ENCODE data around the gene PTPN1. TPM values are rescaled to one million over a fixed set of nuclear protein-coding genes. Genes with fewer than 3 reads are reported as not detected.

Gene PTPN1
- total and polyA plus RNA-seq, 2 of the 13 experiments (the other 11 are each of a cell fraction or from before 2014, with no cell fraction given), result 17.7 to 37.2 TPM

DNA sequence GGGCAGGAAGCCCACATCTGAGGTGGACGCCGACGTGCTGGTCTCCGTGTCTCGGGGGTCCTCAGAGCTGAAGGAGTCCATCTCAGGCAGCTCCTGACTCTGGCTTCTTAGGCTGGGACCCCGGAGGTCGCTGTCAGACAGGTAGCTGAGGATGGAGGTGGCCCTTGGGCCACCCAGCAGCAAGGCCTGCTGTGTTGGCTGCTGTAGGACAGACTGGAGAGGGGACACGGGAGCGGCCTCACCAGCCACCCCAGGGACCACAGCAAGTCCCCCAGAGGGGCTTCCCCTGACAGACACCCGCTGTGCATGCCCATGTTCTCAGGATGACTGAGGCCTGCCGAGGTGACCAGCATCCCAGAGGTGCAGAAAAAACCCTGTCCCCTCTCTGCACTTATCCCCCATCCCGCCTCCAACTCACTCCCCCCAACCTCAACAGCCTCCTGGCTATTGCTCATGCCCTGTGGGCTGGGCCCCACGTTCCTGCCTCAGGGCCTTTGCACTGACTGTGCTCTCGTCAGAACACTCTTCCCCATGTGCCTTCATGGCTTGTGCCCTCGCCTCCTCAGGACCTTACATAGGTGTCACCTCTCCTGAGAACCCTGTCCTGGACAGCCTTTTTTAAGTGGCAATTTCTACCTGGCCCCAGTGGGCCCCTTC, 92.4 kb downstream of the PTPN1 start (continued):
- TF ChIP-seq GMEB2 (CRISPR knock-in tag; IDR thresholded peaks at IDR 0.05; ENCODE audit: low read depth) (no peak), ZNF296 (CRISPR knock-in tag; conservative IDR thresholded peaks at IDR 0.05) (no peak), ZFP36L1 (CRISPR knock-in tag; IDR thresholded peaks at IDR 0.05) (no peak), ZFP1 (CRISPR knock-in tag; IDR thresholded peaks at IDR 0.05) (no peak), STAT5B (CRISPR knock-in tag; IDR thresholded peaks at IDR 0.05) (no peak), CREBL2 (CRISPR knock-in tag; IDR thresholded peaks at IDR 0.05; ENCODE audit: borderline replicate concordance) (no peak), HCFC1 (IDR thresholded peaks at IDR 0.05; ENCODE audit: low read depth, low read length) (no peak), TBL1XR1 (IDR thresholded peaks at IDR 0.05; ENCODE audit: borderline replicate concordance, low read length, partially characterized antibody) (no peak), HDAC1 (CRISPR knock-in tag; IDR thresholded peaks at IDR 0.05) (peak; percentile 35; the same call in 1 of the 2 replicates), XBP1 (CRISPR knock-in tag; IDR thresholded peaks at IDR 0.05) (no peak), MXD4 (CRISPR knock-in tag; IDR thresholded peaks at IDR 0.05) (no peak)
- TF ChIP-seq, protein P1, sequence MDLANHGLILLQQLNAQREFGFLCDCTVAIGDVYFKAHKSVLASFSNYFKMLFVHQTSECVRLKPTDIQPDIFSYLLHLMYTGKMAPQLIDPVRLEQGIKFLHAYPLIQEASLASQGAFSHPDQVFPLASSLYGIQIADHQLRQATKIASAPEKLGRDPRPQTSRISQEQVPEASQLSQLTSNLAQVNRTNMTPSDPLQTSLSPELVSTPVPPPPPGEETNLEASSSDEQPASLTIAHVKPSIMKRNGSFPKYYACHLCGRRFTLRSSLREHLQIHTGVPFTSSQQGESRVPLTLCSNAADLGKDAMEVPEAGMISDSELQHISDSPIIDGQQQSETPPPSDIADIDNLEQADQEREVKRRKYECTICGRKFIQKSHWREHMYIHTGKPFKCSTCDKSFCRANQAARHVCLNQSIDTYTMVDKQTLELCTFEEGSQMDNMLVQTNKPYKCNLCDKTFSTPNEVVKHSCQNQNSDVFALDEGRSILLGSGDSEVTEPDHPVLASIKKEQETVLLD (CRISPR knock-in tag; IDR thresholded peaks at IDR 0.05; ENCODE audit: low read depth), result no peak
- TF ChIP-seq, protein P2, sequence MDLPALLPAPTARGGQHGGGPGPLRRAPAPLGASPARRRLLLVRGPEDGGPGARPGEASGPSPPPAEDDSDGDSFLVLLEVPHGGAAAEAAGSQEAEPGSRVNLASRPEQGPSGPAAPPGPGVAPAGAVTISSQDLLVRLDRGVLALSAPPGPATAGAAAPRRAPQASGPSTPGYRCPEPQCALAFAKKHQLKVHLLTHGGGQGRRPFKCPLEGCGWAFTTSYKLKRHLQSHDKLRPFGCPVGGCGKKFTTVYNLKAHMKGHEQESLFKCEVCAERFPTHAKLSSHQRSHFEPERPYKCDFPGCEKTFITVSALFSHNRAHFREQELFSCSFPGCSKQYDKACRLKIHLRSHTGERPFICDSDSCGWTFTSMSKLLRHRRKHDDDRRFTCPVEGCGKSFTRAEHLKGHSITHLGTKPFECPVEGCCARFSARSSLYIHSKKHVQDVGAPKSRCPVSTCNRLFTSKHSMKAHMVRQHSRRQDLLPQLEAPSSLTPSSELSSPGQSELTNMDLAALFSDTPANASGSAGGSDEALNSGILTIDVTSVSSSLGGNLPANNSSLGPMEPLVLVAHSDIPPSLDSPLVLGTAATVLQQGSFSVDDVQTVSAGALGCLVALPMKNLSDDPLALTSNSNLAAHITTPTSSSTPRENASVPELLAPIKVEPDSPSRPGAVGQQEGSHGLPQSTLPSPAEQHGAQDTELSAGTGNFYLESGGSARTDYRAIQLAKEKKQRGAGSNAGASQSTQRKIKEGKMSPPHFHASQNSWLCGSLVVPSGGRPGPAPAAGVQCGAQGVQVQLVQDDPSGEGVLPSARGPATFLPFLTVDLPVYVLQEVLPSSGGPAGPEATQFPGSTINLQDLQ (CRISPR knock-in tag; IDR thresholded peaks at IDR 0.05), result no peak
- TF ChIP-seq, protein P3, sequence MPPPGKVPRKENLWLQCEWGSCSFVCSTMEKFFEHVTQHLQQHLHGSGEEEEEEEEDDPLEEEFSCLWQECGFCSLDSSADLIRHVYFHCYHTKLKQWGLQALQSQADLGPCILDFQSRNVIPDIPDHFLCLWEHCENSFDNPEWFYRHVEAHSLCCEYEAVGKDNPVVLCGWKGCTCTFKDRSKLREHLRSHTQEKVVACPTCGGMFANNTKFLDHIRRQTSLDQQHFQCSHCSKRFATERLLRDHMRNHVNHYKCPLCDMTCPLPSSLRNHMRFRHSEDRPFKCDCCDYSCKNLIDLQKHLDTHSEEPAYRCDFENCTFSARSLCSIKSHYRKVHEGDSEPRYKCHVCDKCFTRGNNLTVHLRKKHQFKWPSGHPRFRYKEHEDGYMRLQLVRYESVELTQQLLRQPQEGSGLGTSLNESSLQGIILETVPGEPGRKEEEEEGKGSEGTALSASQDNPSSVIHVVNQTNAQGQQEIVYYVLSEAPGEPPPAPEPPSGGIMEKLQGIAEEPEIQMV (CRISPR knock-in tag; IDR thresholded peaks at IDR 0.05; ENCODE audit: low read depth), result no peak
